Middle frontal gyrus (tissue), 1 donor: ENCODE results near the gene PTGDR.

Experiments used
- DNase-seq: peaks from one replicate; pipeline ENCODE4 v3.0.0-alpha.2; 2015; ENCODE audit warnings: low spot score; ENCODE audit errors: extremely low spot score

PTGDR gene, protein sequence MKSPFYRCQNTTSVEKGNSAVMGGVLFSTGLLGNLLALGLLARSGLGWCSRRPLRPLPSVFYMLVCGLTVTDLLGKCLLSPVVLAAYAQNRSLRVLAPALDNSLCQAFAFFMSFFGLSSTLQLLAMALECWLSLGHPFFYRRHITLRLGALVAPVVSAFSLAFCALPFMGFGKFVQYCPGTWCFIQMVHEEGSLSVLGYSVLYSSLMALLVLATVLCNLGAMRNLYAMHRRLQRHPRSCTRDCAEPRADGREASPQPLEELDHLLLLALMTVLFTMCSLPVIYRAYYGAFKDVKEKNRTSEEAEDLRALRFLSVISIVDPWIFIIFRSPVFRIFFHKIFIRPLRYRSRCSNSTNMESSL

GRCh38 chr14:52267501-52268278 lies at the start of gene PTGDR:
Gene PTGDR, plus strand, starts transcription at chr14:52267698. Its CDS starts 117 bp downstream, at chr14:52267815.
- no peak for DNase-seq

- DNase-seq, result no peak
Observed at GRCh38 chr14:52219488-52220084, 47.9 kb upstream of the PTGDR start.

DNA sequence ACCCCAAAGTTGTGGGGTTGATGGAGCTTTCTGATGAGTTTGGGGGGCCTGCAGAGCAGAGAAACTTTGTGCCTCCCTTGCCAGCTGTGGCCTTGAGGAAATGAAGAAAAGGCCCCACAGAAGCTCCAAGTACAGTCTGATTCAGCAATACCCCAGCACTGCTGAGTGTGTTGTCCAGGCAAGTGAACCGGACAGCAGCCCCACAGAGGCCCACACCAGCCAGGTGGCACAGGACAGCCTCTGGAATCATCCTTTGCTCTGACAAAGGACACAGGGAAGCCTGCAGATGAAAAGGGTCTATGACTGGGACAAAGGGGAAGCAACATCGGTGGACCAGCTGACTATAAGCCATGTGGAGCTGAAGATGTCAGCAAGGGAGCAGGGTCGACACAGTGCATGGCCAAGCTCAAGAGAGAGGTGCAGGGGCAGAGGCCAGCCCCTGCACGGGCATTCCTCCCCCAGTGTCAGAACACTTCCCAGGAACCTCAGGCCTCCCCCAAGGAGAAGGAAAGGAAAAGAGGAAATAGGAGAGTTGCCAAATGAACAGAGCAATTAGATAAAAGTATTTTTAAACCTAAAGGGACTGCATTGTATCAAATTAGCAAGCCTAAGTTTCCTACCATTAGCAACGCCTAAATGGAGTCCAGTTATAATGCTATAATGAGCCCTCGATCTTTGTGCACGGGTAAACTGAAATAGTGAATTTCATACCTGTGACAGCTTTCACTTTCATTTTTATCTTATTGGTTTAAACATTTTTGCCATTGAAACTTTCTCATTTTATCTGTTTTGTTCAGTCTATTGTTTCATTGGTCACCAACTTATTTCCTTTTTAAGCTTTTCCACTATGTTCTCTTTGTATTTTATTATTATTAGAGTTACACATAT lies 46.3 kb upstream of the PTGDR start:
- DNase-seq, result no peak

GRCh38 chr14:52222901-52223300 lies 44.6 kb upstream of the PTGDR start:
- no peak for DNase-seq

DNA sequence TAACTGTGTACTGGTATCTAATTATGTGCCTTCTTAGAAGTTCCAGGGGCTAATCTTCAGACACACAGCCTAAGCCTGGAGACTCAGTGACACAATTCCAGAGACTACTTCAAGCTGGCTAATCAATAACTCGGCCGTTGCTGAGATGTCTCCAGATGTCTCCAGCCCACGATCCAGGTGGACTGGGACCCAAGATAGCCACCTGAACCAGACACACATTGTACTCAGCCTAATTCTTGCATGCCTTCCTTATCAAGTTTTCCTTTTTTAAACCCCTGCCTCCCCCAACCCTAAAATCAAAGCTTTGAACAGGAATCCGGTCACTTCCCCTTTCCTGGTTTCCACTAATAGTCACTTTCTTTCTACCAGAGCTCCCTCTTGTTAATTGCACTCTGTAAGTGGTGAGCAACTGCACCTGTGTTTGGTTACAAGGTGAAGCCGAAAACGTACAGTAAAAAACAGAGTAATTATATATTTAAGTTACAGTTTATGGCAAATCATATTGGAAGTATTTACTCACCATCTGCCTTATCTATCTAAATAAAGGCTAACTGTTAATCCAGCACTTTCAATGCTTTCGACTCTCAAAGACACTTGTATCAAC lies 39.8 kb upstream of the PTGDR start:
- DNase-seq, result no peak

DNA sequence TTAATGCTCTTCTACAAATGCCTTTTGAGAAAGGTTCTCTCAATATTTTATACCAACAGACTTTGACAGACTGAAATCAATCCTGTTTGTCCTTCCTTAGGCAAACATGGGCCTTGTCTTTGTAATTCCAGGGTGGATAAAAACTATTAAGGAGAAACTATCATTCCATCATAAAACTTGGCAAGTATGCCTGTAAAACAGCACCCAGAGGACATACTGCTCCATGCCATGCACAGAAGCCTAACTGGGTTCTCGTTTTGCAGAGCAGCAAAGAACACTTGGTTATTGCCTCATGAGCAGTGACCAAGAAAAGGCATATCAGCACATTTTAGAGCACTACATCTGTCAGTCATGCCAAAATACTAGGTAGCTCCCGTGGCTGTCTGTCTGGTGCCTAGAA lies 33.8 kb upstream of the PTGDR start:
- DNase-seq, result no peak

- DNase-seq, result no peak
Observed at GRCh38 chr14:52235434-52235833, 32.1 kb upstream of the PTGDR start.

GRCh38 chr14:52235866-52236510 lies 31.5 kb upstream of the PTGDR start:
- DNase-seq, result no peak

DNA sequence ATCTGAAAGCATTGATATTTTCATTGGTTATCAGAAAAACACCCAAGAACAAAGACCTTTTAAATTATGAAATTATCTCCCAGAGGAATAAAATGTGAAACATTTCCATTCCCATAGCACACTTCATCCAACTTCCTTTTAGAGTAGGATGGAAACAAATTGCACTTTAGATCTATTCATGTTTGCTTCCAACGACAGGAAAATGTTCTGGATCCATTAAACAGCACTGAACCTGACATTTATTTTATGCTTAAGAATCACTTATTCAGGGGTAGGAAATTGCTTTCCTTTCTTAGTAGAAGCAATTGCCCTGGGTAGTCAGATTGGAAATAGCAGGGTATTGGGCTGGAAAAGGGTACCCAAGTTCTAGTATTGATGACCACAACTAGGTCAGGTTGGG lies 28.8 kb upstream of the PTGDR start:
- DNase-seq, result no peak

DNA sequence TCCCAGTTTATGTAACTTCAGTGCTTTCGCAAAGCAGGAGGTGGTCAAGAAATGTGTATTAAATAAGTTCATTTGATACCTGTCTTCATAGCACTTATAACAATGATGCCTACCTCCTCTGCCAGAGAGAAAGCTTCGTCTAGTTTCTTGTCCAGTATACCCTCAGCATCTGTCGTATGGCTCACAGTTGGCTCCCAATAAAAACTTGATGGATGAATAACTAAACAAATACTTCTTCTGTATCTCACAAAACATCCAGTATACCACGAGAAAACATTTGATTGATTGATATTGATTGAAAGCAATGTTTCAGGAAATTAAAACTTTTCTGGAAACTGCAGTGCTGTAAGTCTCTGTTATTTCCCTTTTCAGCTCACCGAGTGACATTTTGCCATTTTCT lies 26.9 kb upstream of the PTGDR start:
- DNase-seq, result no peak

GRCh38 chr14:52241087-52241793 lies 26.3 kb upstream of the PTGDR start:
- DNase-seq, result no peak

DNA sequence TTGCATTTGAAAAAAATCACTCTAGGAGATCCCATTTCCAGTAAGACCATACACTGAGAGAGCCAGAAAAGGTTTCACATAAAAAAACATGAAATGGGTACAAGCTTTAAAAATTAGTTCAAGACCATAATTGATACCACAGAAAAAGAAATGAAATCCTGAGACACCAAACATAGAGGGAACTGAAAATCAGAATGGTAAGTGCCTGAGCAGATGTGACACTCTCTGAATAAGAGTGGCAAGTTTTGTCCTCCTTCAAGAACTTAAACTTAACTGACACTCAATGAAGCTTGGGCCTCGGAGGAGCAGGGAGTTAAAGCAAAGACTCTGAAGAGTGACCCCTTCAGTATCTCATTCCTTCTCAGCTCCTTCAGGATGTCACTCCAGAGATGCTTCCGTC lies 23.2 kb upstream of the PTGDR start:
- DNase-seq, result no peak

- no peak for DNase-seq
Observed at GRCh38 chr14:52244997-52245396, 22.5 kb upstream of the PTGDR start.

DNA sequence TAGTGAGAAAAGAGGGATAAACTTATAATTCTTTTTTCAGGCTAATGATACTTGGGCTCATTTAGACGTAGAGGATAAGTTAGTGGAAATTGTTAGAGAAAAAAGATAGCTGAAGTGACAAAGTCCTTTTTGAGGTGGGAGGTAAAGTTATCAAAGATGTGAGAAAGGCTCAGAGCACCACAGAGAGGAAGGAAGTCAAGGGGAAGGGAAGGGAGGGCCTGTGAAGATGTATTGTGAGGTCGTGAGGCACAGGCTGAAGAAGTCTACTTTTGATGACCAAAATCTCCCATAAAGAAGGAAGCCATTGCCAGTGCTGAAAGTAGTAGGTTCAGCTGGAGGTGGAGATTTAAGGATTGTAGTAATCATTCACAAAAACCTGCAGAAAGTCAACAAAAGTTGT lies 19.4 kb upstream of the PTGDR start:
- no peak for DNase-seq

DNA sequence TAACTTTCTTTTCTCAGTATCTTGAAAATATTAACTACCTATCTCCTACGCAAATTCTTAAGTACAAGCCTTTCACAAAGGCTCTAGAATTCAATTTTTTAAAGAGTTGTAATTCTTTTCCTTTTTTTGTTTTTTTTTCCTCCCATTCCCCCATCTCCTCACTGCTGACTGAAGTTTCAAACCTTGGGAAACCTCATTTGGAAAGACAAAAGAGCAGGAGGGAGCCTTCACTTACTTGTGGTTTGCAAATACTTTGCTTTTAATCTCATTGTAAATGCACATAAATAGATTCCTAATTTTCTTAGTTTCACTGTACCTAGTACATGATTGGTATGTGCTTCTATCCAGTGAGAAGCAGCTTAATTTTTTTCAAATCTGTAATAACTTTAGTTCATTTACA lies 15.8 kb upstream of the PTGDR start:
- DNase-seq, result no peak

- no peak for DNase-seq
Observed at GRCh38 chr14:52253503-52253902, 14.0 kb upstream of the PTGDR start.

GRCh38 chr14:52254086-52254485 lies 13.4 kb upstream of the PTGDR start:
- DNase-seq, result no peak

DNA sequence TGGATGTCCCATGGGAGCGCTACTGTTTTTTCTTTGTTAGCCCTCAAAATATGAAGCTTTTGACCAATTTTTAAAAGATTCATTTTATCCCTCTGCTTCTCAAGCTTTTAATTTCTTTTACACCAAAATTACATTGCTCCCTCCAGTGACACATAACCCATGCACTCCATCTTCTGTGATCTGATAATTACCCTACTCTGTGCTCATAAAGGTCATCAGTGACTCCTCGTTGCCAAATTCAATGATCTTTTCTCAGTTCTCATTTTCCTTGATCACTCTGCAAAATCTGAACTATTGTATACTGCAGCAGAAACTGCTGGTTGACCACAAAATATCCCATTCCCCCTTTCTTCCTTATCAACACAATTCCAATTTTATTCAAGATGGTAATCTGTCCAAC lies 8.7 kb upstream of the PTGDR start:
- no peak for DNase-seq

DNA sequence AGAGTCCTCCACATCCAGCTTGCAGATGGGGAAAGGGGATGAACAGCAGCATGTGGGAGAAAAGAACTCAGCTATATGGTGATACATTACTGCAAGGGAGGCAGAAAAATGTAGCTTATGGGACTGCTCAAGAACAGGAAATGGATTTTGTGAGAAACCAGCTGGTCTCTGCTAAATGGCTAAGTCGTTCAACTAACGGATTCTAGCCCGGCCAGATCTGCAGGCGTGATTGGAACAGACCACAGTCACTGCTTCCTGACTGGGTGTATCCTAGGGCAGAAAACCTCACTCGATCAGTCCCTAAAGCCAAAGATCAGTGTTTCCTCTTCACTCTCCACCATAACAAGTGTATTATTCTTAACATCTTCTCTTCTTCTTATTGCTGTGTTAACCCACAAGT lies 8.1 kb upstream of the PTGDR start:
- no peak for DNase-seq

- no peak for DNase-seq
Observed at GRCh38 chr14:52262600-52262999, 4.9 kb upstream of the PTGDR start.
